CD8-positive, alpha-beta memory T cell (primary cell): Measurements from ENCODE around the gene RIPOR1. TPM values are rescaled to one million over a fixed set of nuclear protein-coding genes. Genes with fewer than 3 reads are reported as not detected.

Source experiments
- CTCF ChIA-PET: fragments of 350-600 bp; sonication (Branson Sonifier 250); formaldehyde crosslinking; loops from one replicate; lab custom pipeline; 2021; ENCODE audit warnings: antibody characterized with exemption; lab: Charles Lee
- POLR2A ChIA-PET: fragments of 350-600 bp; sonication (Branson Sonifier 250); formaldehyde crosslinking; loops from one replicate; lab custom pipeline; 2021; ENCODE audit warnings: antibody characterized with exemption; lab: Charles Lee
- DNase-seq, 5 donors: peaks; one replicate each; pipeline versions ENCODE4 v3.0.0 to v3.0.0-alpha.2; 2020 to 2022; ENCODE audit warnings: mixed read lengths in 1 of 5
- H3K27ac ChIP-seq: one replicate; pipeline ENCODE4 v1.7.0; 2013; ENCODE audit warnings: low read depth, mild to moderate bottlenecking, low read length, moderate library complexity
- H3K27me3 ChIP-seq: 2 replicates; pipeline ENCODE4 v1.7.0; 2013; ENCODE audit warnings: low read length, mild to moderate bottlenecking; ENCODE audit not compliant: insufficient read depth, poor library complexity, severe bottlenecking
- H3K36me3 ChIP-seq: 2 replicates; pipeline ENCODE4 v1.7.0; 2013; ENCODE audit warnings: mild to moderate bottlenecking, low read length, moderate library complexity; ENCODE audit not compliant: insufficient read depth
- H3K4me1 ChIP-seq: 2 replicates; pipeline ENCODE4 v1.7.0; 2013; ENCODE audit warnings: mild to moderate bottlenecking, low read length, moderate library complexity; ENCODE audit not compliant: insufficient read depth
- H3K4me3 ChIP-seq: 2 replicates; pipeline ENCODE4 v1.7.0; 2013; ENCODE audit warnings: mild to moderate bottlenecking, low read length
- H3K9me3 ChIP-seq: 2 replicates; pipeline ENCODE4 v1.7.0; 2013; ENCODE audit warnings: mild to moderate bottlenecking, low read length
- H3K27ac Mint-ChIP-seq, 8 donors: one replicate each; pipeline ENCODE4 v1.8.0; 2020 to 2021; ENCODE audit warnings: mixed read lengths in 8 of 8, mild to moderate bottlenecking in 6 of 8, inconsistent platforms in 3 of 8, moderate library complexity in 3 of 8
- H3K27me3 Mint-ChIP-seq, 2 donors: one replicate each; pipeline ENCODE4 v1.8.0; 2020 to 2021; ENCODE audit warnings: mixed read lengths in 2 of 2, mild to moderate bottlenecking in 1 of 2, moderate library complexity in 1 of 2
- H3K36me3 Mint-ChIP-seq, 3 donors: one replicate each; pipeline ENCODE4 v1.8.0; 2020 to 2021; ENCODE audit warnings: mixed read lengths in 3 of 3, inconsistent platforms in 1 of 3, mild to moderate bottlenecking in 1 of 3
- H3K4me1 Mint-ChIP-seq, 3 donors: one replicate each; pipeline ENCODE4 v1.8.0; 2020 to 2021; ENCODE audit warnings: mixed read lengths in 3 of 3, inconsistent platforms in 1 of 3, mild to moderate bottlenecking in 1 of 3
- H3K4me3 Mint-ChIP-seq, 7 donors: one replicate each; pipeline ENCODE4 v1.8.0; 2020 to 2021; ENCODE audit warnings: mixed read lengths in 7 of 7, mild to moderate bottlenecking in 6 of 7, moderate library complexity in 4 of 7, inconsistent platforms in 2 of 7
- H3K9me3 Mint-ChIP-seq, 5 donors: one replicate each; pipeline ENCODE4 v1.8.0; 2020 to 2022; ENCODE audit warnings: mixed read lengths in 5 of 5, mild to moderate bottlenecking in 3 of 5, moderate library complexity in 2 of 5, inconsistent platforms in 1 of 5
- polyA plus RNA-seq: library from polyadenylated mRNA; unstranded; fragments of 300-500 nt; fragmentation: Illumina TruSeq; gene quantifications from one replicate; pipeline ENCODE4 v1.2.3, GENCODE V29; 2021
- total RNA-seq, 2 experiments: library from RNA; stranded (reverse); gene quantifications; one replicate each; pipeline ENCODE4 v1.2.3, GENCODE V29; 2021

Gene RIPOR1
- total and polyA plus RNA-seq, 3 experiments from 2014 or later = 6.1 to 27.4 (median 23.2) TPM

DNA sequence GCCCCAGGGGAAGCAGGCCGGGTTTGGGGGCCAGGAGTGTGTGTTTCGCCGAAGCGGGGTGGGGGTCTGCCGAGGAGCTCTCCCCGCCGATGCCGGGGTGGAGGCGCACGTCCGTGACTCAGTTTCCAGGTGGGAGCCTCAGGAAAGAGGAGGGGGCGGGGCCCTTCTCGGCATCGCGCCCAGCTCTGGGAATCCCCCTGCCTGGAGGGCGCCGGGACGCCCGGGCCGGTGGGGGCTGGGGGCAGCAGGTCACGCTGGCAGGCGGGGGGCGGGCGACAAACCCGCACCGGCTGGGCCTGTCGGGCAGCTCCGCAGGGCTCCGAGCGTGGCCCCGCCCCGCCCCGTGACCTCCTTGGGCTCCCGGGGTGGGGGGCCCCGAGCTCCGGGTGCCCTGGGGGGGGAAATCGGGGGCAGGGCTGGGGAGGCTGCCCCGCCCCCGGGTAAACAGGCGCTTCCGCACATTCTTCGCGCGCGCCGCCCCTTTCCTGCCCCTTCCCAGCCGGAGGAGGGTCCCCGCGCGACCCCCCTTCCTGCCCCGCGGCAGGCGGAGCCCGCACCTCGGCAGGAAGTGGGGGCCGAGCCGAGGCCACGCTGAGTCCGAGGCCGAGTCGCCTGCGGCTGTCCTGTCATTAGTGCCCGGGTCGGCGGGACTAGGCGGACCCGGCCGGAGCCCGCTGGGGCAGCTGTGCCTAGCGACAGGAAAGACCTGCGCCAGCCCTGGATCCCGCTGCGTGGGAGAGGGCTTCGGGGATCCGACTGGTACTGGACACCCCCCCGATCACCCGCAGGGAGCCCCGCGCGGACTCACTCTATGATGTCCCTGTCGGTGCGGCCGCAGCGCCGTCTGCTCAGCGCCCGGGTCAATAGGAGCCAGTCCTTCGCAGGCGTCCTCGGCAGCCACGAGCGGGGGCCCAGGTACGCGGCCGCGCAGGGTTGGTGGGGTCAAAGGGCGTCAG lies 9.3 kb downstream of the RIPOR1 start:
- H3K27me3 Mint-ChIP-seq = peaks cover 0 to 5% of the 10 kb centered on the region in 2 donors
- H3K9me3 ChIP-seq = no peaks in the 10 kb centered on the region
- CTCF ChIA-PET = interaction anchor here (0.9 to 13.7 kb wide), 9 partner anchors 9 to 107 kb away, joined by 3 to 125 read pairs (median 4); partner anchors contain the start of genes CARMIL2 and RIPOR1
- no peaks in the 10 kb centered on the region for H3K36me3 ChIP-seq
- H3K27ac ChIP-seq = peak overlapping the region; percentile 47
- H3K4me1 ChIP-seq = peaks cover 31% of the 10 kb centered on the region
- POLR2A ChIA-PET = interaction anchor here (0.6 to 1.7 kb wide), 7 partner anchors 9 to 122 kb away, joined by 3 to 15 read pairs (median 5); partner anchors contain the start of genes ACD, CTCF and RIPOR1
- H3K4me3 ChIP-seq = peak overlapping the region; percentile 60
- H3K36me3 Mint-ChIP-seq = peaks cover 0 to 27% (median 0%) of the 10 kb centered on the region in 3 donors
- H3K4me1 Mint-ChIP-seq = peaks cover 29 to 51% (median 33%) of the 10 kb centered on the region in 3 donors
- DNase-seq = peak; percentile 66 to 86 (median 72)
- no peaks in the 10 kb centered on the region for H3K27me3 ChIP-seq
- H3K9me3 Mint-ChIP-seq = no peaks in the 10 kb centered on the region
- H3K4me3 Mint-ChIP-seq = peak overlapping the region; percentile 78 to 93 (median 86)
- H3K27ac Mint-ChIP-seq = peak overlapping the region in 7 of 8 donors; percentile 35 to 92 (median 84)

DNA sequence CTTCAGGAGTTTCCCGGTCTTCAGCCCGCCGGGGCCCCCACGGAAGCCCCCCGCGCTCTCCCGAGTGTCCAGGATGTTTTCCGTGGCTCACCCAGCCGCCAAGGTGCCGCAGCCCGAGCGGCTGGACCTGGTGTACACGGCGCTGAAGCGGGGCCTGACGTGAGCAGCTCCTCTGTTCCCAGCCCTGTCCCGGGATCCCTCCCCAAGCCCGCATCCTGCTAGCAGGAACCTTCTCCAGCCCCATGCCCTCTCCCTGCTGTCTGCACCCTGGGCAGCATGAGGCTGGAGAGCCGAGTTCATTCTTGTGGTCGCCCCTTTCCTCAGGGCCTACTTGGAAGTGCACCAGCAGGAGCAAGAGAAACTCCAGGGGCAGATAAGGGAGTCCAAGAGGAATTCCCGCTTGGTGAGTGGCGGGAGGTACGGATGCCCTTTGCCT lies 10.1 kb downstream of the RIPOR1 start:
- Histone ChIP-seq H3K27ac (no peak overlapping the region), H3K4me1 (peaks cover 33% of the 10 kb centered on the region), H3K36me3 (no peaks in the 10 kb centered on the region), H3K9me3 (no peaks in the 10 kb centered on the region), H3K4me3 (peak overlapping the region; percentile 60), H3K27me3 (no peaks in the 10 kb centered on the region)
- H3K27me3 Mint-ChIP-seq = peaks cover 0 to 1% of the 10 kb centered on the region in 2 donors
- H3K4me3 Mint-ChIP-seq = peak overlapping the region; percentile 76 to 91 (median 80)
- H3K27ac Mint-ChIP-seq = peak overlapping the region; percentile 71 to 94 (median 84)
- H3K9me3 Mint-ChIP-seq = no peaks in the 10 kb centered on the region
- H3K4me1 Mint-ChIP-seq = peaks cover 29 to 56% (median 34%) of the 10 kb centered on the region in 3 donors
- peaks cover 0 to 29% (median 0%) of the 10 kb centered on the region in 3 donors for H3K36me3 Mint-ChIP-seq
- CTCF ChIA-PET = interaction anchor here (1.0 to 13.7 kb wide), 4 partner anchors 10 to 106 kb away, joined by 3 to 125 read pairs (median 12); partner anchors contain the start of genes CARMIL2 and RIPOR1
- POLR2A ChIA-PET = interaction anchor here (1.5 to 1.7 kb wide), 3 partner anchors 9 to 24 kb away, joined by 3 to 15 read pairs (median 5); partner anchors contain the start of gene CTCF
- DNase-seq = no peak

DNA sequence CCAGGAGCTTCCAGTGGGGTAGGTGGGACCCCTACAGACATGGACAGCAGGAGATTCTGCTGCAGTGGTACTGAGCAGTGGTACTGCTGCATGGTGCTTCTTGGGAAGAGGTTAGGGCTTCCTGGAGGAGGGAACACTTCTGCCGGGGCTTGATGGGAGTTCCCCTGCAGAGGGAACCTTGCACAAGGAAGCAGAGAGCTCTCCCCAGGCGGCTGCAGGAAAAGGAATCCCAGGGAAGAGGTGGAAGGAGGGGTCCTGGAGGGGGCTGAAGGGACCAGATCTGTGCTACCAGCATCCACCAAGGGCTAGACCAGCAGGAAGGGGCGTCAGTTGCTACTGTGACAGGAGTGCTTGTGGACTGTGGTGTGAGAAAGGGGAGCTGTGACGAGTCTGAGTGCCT lies 10.6 kb downstream of the RIPOR1 start:
- peaks cover 0 to 1% of the 10 kb centered on the region in 2 donors for H3K27me3 Mint-ChIP-seq
- no peak overlapping the region for H3K4me3 ChIP-seq
- no peaks in the 10 kb centered on the region for H3K9me3 ChIP-seq
- peaks cover 33% of the 10 kb centered on the region for H3K4me1 ChIP-seq
- H3K27me3 ChIP-seq = no peaks in the 10 kb centered on the region
- DNase-seq = no peak
- H3K4me1 Mint-ChIP-seq = peaks cover 29 to 61% (median 34%) of the 10 kb centered on the region in 3 donors
- H3K36me3 Mint-ChIP-seq = peaks cover 0 to 33% (median 0%) of the 10 kb centered on the region in 3 donors
- peak overlapping the region; percentile 76 to 91 (median 80) for H3K4me3 Mint-ChIP-seq
- peak overlapping the region; percentile 71 to 94 (median 84) for H3K27ac Mint-ChIP-seq
- H3K9me3 Mint-ChIP-seq = no peaks in the 10 kb centered on the region
- POLR2A ChIA-PET = interaction anchor here (0.6 to 1.5 kb wide), 2 partner anchors 10 to 15 kb away, joined by 3 read pairs; no protein-coding TSS in a partner anchor
- CTCF ChIA-PET = interaction anchor here (3.4 to 13.7 kb wide), 2 partner anchors 18 to 105 kb away, joined by 22 to 125 read pairs; partner anchors contain the start of gene CARMIL2
- H3K36me3 ChIP-seq = no peaks in the 10 kb centered on the region
- no peak overlapping the region for H3K27ac ChIP-seq

DNA sequence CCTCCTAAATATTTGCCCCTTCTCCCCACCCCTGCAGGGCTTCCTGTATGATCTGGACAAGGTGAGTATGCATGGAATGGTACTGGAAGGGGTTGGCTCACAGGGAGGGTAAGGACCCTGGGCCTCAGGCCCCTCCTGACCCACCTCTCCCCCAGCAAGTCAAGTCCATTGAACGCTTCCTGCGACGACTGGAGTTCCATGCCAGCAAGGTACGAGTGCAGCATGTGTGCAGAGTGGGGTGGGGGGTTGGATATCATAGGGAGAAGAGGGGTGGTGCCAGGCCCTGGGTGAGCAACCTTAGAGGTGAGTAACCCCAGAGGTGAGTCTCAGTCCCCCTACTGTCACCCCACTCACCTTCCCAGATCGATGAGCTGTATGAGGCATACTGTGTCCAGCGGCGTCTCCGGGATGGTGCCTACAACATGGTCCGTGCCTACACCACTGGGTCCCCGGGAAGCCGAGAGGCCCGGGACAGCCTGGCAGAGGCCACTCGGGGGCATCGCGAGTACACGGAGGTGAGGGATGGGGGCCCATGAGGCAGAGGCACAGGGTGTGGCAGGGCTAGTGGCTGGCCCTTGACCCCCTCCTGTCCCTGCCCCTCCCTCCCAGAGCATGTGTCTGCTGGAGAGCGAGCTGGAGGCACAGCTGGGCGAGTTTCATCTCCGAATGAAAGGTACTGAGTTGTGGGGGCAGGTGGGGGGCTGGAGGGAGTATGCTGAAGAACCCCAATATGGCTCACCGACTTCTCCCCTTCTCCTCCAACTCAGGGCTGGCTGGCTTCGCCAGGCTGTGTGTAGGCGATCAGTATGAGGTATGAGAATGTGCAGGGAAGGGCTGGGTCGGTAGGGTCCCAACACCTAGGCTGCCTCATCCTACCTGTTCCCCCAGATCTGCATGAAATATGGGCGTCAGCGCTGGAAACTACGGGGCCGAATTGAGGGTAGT lies 11.3 kb downstream of the RIPOR1 start:
- Mint-ChIP-seq H3K36me3 (peaks cover 0 to 37% (median 0%) of the 10 kb centered on the region in 3 donors), H3K27me3 (peaks cover 0 to 1% of the 10 kb centered on the region in 2 donors), H3K4me1 (peaks cover 29 to 63% (median 34%) of the 10 kb centered on the region in 3 donors), H3K4me3 (peak overlapping the region in 6 of 7 donors; percentile 16 to 91 (median 70)), H3K9me3 (no peaks in the 10 kb centered on the region), H3K27ac (peak overlapping the region; percentile 54 to 95 (median 80))
- Histone ChIP-seq H3K36me3 (no peaks in the 10 kb centered on the region), H3K27me3 (no peaks in the 10 kb centered on the region), H3K4me1 (peaks cover 33% of the 10 kb centered on the region), H3K9me3 (no peaks in the 10 kb centered on the region), H3K4me3 (no peak overlapping the region), H3K27ac (no peak overlapping the region)
- ChIA-PET POLR2A (interaction anchor here (0.6 to 1.5 kb wide), 2 partner anchors 10 to 14 kb away, joined by 3 read pairs; no protein-coding TSS in a partner anchor), CTCF (interaction anchor here (1.0 to 13.7 kb wide), 2 partner anchors 19 to 105 kb away, joined by 3 to 125 read pairs; partner anchors contain the start of gene CARMIL2)
- DNase-seq = no peak

DNA sequence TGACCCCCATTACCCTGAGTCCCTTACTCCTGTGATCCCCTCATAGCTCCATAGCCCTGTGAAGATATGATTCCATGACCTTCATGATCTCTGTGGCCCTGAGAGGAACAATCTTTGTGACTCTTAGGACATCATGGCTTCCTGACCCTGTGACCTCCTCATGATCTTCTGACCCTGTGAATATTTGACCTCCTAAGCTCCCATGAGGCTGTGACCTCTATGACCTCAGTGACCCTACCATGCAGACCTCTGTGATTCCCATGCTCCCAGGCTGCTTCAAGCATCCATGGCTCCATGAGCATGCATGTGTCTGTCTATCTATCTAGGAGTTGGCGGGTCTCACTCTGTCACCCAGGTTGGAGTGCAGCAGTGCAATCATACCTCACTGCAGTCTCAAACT lies 12.1 kb downstream of the RIPOR1 start:
- Histone ChIP-seq H3K4me3 (no peak overlapping the region), H3K9me3 (no peaks in the 10 kb centered on the region), H3K4me1 (peaks cover 33% of the 10 kb centered on the region), H3K27me3 (no peaks in the 10 kb centered on the region), H3K27ac (no peak overlapping the region), H3K36me3 (no peaks in the 10 kb centered on the region)
- peaks cover 0 to 1% of the 10 kb centered on the region in 2 donors for H3K27me3 Mint-ChIP-seq
- POLR2A ChIA-PET = interaction anchor here (2.0 kb wide), 1 partner anchor 21 kb away, joined by 7 read pairs; the partner anchor contains the start of gene CTCF
- no peaks in the 10 kb centered on the region for H3K9me3 Mint-ChIP-seq
- peak overlapping the region in 5 of 7 donors; percentile 28 to 82 (median 41) for H3K4me3 Mint-ChIP-seq
- peaks cover 0 to 39% (median 0%) of the 10 kb centered on the region in 3 donors for H3K36me3 Mint-ChIP-seq
- DNase-seq = no peak
- peak overlapping the region; percentile 48 to 95 (median 72) for H3K27ac Mint-ChIP-seq
- CTCF ChIA-PET = interaction anchor here (1.0 to 13.7 kb wide), 3 partner anchors 19 to 104 kb away, joined by 3 to 125 read pairs (median 8); partner anchors contain the start of gene CARMIL2
- H3K4me1 Mint-ChIP-seq = peaks cover 29 to 58% (median 33%) of the 10 kb centered on the region in 3 donors

DNA sequence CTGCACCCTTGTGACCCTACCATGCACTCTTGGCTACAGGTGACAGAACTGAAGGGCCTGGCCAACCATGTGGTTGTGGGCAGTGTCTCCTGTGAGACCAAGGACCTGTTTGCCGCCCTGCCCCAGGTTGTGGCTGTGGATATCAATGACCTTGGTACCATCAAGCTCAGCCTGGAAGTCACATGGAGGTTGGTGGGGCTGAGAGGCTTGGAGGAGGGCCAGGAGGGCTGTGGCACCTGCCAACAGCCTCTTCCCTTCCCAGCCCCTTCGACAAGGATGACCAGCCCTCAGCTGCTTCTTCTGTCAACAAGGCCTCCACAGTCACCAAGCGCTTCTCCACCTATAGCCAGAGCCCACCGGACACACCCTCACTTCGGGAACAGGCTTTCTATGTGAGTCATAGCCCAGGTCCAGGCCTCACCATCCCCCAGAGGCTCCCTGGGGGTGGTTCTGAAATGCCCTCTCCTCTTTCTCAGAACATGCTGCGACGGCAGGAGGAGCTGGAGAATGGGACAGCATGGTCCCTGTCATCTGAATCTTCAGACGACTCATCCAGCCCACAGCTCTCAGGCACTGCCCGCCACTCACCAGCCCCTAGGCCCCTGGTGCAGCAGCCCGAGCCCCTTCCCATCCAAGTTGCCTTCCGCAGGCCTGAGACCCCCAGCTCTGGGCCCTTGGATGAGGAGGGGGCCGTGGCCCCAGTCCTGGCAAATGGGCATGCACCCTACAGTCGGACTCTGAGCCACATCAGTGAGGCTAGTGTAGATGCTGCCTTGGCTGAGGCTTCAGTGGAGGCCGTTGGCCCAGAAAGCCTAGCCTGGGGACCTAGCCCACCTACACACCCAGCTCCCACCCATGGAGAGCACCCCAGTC lies 13.0 kb downstream of the RIPOR1 start:
- no peaks in the 10 kb centered on the region for H3K9me3 Mint-ChIP-seq
- CTCF ChIA-PET = interaction anchor here (1.7 to 13.7 kb wide), 2 partner anchors 20 to 103 kb away, joined by 8 to 125 read pairs; partner anchors contain the start of gene CARMIL2
- H3K4me1 ChIP-seq = peaks cover 34% of the 10 kb centered on the region
- peak overlapping the region in 3 of 7 donors; percentile 36 to 82 (median 73) for H3K4me3 Mint-ChIP-seq
- H3K4me1 Mint-ChIP-seq = peaks cover 27 to 54% (median 30%) of the 10 kb centered on the region in 3 donors
- no peak for DNase-seq
- H3K27me3 Mint-ChIP-seq = peaks cover 0 to 1% of the 10 kb centered on the region in 2 donors
- H3K27me3 ChIP-seq = no peaks in the 10 kb centered on the region
- no peaks in the 10 kb centered on the region for H3K9me3 ChIP-seq
- no peak overlapping the region for H3K4me3 ChIP-seq
- POLR2A ChIA-PET = interaction anchor here (1.0 to 2.0 kb wide), 2 partner anchors 20 to 103 kb away, joined by 6 to 7 read pairs; partner anchors contain the start of genes CARMIL2 and CTCF
- H3K27ac ChIP-seq = no peak overlapping the region
- peaks cover 0 to 41% (median 0%) of the 10 kb centered on the region in 3 donors for H3K36me3 Mint-ChIP-seq
- H3K27ac Mint-ChIP-seq = peak overlapping the region; percentile 48 to 95 (median 73)
- no peaks in the 10 kb centered on the region for H3K36me3 ChIP-seq
